Neural cell (in vitro differentiated cells): ENCODE data around the gene WDR70.

Source experiments
- CTCF ChIP-seq: fragments of 450-650 bp; IDR thresholded peaks from 2 replicates; pipeline ENCODE4 v1.5.1; 2014; ENCODE audit warnings: antibody characterized with exemption, mild to moderate bottlenecking, moderate library complexity; ENCODE audit not compliant: poor library complexity, severe bottlenecking
- EP300 ChIP-seq: fragments of 450-650 bp; conservative IDR thresholded peaks from 2 replicates; pipeline ENCODE4 v1.6.1; 2014; ENCODE audit warnings: antibody characterized with exemption, mild to moderate bottlenecking, moderate library complexity; ENCODE audit not compliant: poor library complexity, severe bottlenecking
- EZH2 ChIP-seq: fragments of 200-600, 300-800 bp; shearing (Covaris generic), sonication (generic); IDR thresholded peaks from 2 replicates; pipeline ENCODE4 v1.6.1; 2014; ENCODE audit warnings: antibody characterized with exemption, low read length, borderline replicate concordance, mild to moderate bottlenecking; ENCODE audit not compliant: insufficient read depth, poor library complexity, severe bottlenecking
- MXI1 ChIP-seq: fragments of 450-650 bp; conservative IDR thresholded peaks from 2 replicates; pipeline ENCODE4 v1.6.1; 2014; ENCODE audit warnings: antibody characterized with exemption, mild to moderate bottlenecking; ENCODE audit not compliant: poor library complexity, severe bottlenecking
- POLR2AphosphoS5 ChIP-seq: IDR thresholded peaks from 2 replicates; pipeline ENCODE4 v1.6.1; 2012
- REST ChIP-seq: IDR thresholded peaks from 2 replicates; pipeline ENCODE4 v1.6.1; 2012; ENCODE audit warnings: borderline replicate concordance
- SMC3 ChIP-seq: fragments of 450-650 bp; conservative IDR thresholded peaks from 2 replicates; pipeline ENCODE4 v1.6.1; 2014; ENCODE audit warnings: antibody characterized with exemption, mild to moderate bottlenecking, moderate library complexity; ENCODE audit not compliant: poor library complexity
- TAF1 ChIP-seq: IDR thresholded peaks from 2 replicates; pipeline ENCODE4 v1.6.1; 2012; ENCODE audit warnings: low read depth

GRCh38 chr5:37520811-37521210 is 141.7 kb downstream of the WDR70 start:
- TF ChIP-seq CTCF (no peak), EZH2 (no peak), MXI1 (no peak), REST (no peak), POLR2AphosphoS5 (no peak), TAF1 (no peak), EP300 (no peak), SMC3 (no peak)
